Anterior cingulate cortex (tissue), 58 donors: ENCODE results near the gene ADAP1.
A peak's percentile ranks its signal among the peaks of the same experiment; 100 is the strongest.
"Not testable (repeated sequence)": the region's sequence is repeated elsewhere in the genome, so short reads cannot be mapped to it uniquely, and the experiment has no call there.

Experiments
- DNase-seq, 58 donors: peaks; one replicate each; lab custom pipeline; 2025; lab: John Stamatoyannopoulos, UW

Gene ADAP1

DNA sequence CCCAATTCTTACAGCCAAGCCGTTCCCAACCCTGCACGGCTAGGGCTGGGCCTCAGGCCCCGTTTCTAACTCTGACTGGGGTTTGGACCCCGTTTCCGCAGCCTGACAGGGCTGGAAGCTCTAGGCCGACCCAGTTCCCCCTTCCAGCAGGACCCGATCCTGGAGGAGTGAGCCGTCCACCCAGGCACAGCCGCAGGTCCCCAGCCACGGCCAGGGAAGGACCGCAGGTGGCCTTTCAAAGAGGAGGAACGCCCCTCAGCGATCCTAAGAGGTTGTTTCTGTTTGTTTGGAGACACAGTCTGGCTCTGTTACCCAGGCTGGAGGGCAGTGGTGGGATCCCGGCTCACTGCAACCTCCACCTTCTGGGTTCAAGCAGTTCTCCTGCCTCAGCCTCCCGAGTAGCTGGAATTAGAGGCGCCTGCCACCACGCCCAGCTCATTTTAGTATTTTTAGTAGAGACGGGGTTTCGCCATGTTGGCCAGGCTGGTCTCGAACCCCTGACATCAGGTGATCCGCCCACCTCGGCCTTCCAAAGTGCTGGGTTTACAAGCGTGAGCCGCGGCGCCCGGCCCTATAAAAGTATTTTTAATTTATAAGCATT, 78.9 kb downstream of the ADAP1 start:
- DNase-seq = peak in 5 of 58 donors; percentile 41 to 59 (median 49)

DNA sequence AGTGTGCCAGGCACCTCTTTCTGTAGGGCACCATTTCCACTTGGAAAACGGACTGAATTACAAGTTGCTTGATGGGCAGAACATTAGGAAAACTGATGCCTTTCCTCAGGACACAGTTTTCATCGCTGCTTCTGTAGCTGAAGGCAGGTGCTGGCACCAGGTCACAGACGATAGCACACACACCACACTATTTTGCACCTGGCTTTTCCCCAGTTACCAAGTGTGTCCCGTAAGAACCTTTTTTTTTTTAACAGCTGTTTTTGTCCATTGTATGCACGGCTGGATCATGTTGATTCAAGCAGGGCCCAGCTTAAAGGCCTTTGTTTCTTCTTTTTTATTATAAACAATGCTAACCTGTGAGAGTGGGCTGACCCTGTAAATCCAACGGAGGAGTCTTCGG, 79.4 kb downstream of the ADAP1 start:
- DNase-seq = no peak

DNA sequence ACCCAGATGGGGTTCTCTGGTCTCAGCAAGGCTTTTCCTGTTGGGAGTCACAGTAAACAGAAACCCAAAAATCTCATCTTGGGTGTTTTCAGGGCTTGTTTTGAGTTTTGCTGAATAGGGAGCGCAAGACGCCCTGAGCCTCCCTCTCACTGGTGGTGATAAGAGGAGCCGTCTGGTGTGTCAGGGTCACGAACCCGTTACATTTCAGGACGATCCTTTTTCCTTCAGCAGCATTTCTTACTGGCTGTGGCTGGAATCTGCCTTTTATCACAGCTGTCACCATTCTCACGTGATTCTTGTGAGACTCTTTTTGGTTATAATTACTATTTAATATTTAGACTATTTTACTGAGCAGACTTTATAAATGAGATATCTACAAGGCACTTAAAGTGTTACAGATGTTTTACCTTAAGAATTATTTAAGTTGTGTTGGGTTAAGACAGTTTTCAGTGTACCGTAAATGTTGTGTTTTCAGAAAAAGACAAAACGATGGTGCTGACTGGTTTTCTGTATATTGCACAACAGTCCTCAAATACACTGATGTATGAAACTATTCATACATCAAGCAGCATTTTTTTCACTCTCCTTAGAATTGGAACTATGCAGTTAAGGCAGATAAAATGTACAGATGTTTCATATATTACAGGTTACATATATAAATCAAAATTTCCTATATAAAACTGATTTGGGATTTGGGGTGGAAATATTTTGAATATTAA, 80.3 kb downstream of the ADAP1 start:
- no peak for DNase-seq

DNA sequence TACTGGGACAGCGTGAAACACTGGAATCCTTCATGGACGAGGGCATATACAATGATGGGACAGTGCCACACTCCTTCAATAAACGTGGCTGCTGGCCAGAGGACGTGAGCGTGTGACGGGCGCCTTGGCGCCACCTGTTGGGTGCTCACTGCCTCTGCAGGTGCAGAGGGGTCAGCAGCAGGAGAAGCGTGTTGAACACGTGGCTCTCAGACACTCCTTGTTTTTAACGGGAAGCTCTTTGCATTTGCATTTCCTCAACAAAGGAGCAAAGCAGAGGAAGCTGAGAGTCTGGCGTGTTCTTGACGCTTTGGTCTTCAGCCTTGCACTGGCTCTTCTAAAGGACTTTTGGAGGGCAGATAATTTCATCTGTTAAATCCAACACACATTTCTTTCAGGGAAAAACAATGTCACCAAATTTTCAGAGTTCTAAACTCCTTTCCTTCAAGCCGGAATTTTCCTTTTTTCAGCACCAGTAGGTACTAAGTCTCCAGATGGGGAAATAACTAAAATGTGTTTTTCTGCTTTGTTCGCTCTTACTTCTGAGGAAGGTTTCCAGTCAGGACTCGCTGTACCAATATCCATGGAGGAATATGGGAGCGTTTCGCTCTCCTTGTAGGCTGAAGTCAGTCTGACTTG, 81.0 kb downstream of the ADAP1 start:
- peak in 50 of 58 donors; percentile 25 to 86 (median 65) for DNase-seq

DNA sequence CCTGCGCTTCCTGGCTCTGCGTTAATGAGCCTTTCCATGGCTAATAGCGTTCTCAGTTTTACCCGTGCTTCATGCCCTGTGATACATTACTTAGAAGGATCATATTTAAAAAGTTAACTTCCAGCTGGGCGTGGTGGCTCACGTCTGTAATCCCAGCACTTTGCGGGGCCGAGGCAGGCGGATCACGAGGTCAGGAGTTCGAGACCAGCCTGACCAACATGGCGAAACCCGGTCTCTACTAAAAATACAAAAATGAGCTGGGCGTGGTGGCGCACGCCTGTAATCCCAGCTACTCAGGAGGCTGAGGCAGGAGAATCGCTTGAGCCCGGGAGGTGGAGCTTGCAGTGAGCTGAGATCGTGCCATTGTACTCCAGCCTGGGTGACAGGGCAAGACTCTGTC, 81.8 kb downstream of the ADAP1 start:
- DNase-seq = not testable (repeated sequence)

DNA sequence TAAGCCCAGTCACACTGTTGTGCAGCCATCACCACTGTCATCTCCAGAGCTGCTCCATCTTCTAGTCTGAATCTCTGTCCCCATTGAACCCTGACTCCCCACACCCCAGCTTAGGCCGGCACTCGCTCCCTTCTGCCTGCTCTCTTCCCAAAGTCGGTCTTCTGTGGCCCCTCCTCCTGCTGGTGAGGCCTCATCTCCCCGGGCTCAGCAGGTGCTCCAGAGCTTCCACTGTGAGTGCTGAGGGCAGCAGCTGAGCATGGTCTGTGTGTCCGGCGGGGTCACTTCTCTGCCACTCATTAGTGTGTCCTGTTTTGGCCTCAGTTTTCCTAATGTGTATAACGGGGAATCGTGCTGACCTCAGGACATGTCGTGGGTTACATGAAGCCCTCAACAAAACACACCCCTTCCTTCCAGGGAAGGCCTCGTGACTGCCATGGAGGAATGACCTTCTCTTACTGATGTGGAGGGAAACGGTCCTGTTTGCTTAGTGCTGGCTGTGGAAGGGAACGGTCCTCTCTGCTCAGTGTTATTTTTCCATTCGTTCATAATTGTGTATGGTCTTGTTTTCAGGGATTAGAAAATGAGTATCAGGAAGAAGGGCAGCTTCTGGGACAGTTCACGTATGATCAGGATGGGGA, 82.5 kb downstream of the ADAP1 start:
- DNase-seq = no peak

DNA sequence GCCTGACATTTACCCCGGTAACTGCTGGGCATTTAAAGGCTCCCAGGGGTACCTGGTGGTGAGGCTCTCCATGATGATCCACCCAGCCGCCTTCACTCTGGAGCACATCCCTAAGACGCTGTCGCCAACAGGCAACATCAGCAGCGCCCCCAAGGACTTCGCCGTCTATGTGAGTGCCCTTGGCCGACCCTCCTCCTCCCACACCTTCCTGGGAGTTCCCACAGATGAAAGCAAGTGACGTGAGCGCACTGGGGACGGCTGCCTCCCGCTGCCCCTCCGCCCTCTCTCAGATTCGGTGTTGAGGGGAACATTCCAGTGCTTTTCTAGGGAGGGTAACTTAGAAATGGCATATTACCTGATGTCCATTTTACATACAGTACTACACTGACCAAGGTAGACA, 85.1 kb downstream of the ADAP1 start:
- no peak for DNase-seq

DNA sequence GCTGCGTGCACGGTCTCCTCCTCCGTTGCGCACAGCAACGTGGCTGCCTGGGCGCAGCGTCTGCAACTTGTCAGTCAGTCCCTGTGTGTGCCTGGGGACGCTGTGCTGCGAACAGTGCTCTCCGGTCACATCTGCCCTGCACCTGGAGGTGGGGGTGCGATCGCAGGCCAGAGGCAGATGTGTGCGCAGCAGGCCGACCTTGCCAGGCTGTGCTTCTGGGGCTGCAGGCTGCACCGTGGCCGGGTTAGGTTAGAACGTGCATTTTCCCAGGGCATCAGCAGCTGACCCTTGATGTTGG, 86.3 kb downstream of the ADAP1 start:
- no peak for DNase-seq

DNA sequence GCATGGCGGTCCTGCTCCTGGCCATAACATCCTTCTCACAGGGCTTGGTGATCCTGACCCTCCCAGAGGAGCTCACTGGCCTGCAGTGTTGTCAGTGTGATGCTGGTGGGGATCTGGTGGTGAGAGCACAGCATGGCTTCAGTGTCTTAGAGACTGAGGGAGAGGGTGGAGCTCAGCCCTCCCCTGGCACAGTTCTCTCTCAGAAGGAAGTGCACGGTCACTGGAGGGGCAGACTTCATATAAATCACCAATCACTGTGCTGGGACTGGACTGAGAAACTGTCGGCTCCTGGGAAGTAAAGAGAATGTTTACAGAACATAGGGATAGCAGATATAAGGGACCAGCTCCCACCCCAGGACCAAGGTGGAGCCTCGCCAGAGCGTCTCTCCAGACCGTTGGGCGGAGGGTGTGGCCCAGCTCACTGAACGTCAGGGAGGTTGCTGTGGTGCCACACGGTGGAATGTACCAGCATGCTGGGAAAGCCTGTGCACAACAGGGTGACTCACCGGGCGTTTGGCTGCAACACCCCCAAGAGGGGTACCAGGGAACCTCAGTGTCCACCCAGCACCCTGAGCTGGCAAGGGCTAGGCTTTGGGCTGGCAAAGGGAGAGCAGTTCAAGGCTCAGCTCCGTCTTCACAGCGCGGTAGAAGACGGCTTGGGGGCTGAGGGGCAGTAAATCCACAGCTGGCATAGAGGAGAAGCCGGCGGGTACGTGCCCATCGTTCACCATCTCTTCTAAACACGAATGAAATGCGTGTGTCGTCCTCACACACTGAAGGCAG, 86.9 kb downstream of the ADAP1 start:
- DNase-seq = peak in 4 of 58 donors; percentile 42 to 68 (median 50)

DNA sequence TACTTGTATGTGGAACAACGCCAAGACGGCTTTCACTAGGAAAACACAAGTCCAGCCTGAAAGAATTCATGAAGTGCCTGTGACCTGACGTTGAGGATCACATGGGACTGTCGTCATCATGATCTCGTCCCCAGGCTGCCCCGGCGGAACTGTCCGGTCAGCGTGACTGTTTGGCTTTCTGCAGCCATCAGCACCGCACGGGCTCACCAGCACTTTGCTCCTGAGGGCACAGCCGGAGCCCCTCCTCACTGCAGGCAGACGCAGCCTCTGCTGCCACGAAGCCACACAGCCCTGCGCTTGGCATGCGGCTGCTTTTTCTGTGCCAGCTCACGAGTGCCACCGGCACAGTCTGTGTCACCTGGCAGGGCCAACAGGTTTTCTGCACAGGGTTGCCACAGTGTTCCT, 87.5 kb downstream of the ADAP1 start:
- DNase-seq = peak in 10 of 58 donors; percentile 19 to 55 (median 38)

DNA sequence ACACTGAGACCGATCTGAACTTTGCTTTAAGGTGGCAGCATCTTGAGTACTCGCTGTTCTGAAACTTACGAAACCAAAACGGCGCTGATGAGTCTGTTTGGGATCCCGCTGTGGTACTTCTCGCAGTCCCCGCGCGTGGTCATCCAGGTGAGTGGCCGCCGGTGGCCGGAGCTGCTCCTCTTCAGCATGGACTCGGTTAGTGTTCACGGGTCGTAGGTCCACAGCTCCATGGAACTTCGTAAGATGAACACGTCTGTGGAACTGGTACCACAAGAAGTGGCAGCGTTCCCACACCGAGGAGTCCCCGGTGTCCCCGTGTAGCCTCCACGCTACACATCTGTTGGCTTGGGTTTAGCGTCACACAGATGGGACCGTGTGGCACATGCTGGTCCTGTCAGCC, 88.6 kb downstream of the ADAP1 start:
- no peak for DNase-seq

DNA sequence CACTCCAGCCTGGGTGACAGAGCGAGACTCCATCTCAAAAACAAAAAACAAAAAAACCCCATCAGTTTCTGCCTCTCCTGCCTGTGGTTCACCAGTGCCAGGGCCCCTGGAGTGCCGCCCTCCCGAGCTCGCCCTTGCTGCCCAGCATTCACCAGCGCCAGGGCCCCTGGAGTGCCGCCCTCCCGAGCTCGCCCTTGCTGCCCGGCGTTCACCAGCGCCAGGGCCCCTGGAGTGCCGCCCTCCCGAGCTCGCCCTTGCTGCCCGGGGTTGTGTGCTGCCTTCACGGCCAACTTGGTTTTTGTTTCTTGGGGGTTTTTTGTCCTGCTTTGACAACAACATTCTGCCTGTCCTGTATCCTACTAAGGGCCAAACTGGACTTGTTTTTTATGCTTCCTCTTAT, 91.4 kb downstream of the ADAP1 start:
- no peak for DNase-seq

DNA sequence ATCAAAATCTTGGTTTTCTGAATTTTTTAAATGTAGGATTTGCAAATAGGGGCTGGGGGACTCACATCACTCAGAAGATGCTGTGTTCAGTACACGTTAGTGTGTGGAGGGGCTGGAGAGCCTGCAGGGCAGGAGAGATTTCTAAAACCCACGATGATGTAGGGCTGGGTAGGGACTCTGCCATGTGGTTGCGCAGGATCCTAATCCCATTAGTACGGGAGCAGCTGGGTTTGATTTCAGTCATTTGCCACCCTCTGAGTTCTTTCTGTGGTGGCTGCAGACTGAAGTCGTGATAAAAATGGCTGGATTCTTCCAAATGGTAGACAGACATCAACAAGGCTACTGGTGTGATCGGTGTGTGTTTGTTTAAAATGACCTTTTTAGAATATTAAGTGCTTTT, 92.3 kb downstream of the ADAP1 start:
- DNase-seq = no peak

DNA sequence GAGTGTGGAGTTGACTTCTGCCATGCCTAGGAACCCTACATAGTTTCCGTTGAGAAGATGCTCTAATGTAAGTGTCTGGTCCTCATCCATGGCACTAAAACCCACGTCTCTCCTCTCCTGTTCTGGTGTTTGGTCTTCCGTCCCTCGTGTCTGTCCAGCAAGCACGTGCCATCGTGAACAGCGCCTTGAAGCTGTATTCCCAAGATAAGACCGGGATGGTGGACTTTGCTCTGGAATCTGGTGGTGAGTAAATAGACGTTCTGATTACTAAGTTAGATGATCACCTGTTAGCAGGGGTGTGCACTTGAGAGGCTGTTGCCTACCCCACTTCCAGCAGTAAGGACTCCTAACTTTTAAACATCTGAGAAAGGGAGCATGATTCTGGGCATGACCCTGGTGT, 93.3 kb downstream of the ADAP1 start:
- no peak for DNase-seq

DNA sequence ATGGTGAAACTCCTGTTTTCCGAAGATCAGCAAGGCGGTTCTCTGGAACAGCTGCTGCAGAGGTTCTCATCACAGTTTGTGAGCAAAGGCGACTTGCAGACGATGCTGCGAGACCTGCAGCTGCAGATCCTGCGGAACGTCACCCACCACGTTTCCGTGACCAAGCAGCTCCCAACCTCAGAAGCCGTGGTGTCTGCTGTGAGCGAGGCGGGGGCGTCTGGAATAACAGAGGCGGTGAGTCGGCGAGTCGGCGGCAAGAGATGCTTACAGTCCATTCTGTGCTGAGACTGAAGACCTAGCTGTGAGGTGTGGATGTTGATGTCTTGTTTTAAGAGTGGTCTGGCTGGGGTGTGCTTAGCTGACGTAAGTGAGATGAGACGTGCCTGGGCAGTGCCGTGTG, 94.3 kb downstream of the ADAP1 start:
- DNase-seq = peak in 6 of 58 donors; percentile 18 to 49 (median 30)

DNA sequence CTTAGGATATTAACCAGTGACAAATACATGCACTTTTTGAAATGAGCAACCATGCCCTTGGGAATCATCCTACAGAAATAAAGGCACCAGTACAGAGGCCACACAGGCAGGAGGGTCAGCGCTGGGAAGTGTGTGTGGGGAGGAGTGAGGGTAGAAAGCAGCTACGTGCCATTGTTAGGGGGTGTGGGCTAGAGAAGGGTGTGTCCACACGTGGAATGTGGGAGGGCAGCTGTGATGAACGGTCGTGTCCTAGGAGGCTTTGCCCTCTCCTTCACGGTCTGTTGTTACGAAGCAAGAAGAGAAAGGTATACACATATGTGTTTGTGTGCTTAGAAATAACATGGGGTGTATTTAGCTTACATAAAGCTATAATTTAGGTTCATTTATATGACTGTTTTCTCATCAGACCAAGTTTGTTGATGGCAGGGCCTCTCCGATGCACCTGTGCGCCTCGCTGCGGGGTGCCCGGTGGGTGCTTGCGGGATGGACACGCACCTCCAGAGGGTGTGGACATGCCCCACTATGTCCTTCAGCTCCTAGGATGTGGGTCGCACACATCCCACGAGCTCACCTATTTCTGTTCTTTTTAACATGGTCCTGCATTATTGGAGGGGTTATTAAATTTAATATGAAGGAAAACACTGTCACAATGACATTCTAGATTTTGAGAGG, 95.0 kb downstream of the ADAP1 start:
- no peak for DNase-seq

DNA sequence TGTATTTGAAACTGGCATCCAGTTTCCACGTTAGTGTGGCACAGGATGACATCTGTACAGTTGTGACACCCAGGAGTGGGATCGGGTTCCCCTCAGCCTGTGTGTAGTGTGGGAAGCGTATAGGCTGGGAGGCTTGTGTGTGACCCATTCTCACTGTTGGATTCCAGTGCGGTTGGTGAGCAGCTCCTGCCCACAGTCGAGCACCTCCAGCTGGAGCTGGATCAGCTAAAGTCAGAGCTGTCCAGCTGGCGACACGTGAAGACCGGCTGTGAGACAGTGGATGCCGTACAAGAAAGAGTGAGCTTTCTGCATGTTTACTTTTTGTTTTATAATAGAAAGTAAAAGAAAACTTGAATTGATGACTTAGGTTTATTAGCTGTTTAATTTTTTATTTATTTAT, 96.8 kb downstream of the ADAP1 start:
- DNase-seq = no peak

DNA sequence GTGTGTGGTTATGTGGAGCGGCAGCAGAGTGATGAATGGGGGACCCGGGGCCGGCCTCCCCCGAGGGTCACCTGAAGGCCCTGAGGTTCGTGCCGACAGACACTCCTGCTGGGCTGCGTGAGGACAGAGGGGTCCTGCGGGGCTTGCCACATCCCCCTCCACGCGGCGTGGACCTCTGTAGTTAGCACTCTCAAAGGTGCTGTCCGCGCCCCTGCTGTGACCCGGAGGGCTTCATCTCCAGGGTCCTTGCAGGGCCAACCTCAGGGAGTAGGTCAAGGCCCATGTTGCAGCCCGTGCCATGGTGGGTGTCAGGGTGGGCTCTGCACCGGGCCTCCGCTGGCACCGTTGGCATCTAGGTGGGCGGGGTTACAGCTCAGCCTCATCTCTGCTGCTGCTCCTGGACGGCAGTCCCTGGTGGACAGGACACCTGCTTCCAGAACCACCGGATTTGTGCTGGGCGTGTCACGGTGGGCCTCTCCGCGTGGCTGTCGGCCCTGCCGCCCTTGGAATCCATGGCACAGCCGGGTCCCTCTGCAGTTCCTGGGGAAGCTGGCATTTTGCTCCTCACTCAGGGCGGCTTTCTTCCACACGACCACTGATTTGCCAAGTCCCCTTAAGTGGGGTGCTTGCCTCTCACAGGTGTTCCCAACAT, 97.9 kb downstream of the ADAP1 start:
- no peak for DNase-seq

DNA sequence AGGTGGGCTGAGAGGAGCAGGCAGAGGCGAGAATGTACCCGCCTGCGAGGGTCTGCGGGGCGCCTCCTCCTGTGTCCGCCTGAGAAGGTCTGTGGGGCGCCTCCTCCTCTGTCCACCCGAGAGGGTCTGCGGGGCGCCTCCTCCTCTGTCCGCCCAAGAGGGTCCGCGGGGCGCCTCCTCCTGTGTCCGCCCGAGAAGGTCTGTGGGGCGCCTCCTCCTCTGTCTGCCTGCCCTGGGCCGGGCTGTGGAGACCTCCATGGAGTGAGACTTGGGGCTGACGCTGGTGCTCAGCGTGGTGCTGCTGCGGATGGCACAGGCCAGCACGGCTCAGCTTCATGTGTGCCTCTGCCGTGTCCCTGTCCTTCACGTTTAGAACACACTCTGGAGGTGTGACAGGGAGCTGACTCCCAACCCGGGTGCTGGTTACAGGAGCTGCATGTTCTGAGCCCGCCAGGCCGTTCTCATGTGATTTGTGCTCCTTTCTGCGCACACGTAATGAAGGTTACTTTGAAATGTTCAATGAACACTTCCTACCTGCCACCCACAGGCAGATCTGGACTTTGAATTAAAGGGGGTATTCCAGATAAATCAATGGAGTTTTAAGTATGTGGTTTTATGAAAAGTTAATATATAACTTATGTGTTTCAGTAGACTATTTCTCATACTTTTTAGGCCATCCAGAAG, 98.7 kb downstream of the ADAP1 start:
- DNase-seq = no peak
